ENCODE data around the gene STAT3.

GRCh38 chr17:42284024-42284369 lies 104.2 kb downstream of the STAT3 start:
- no peak for TF ChIP-seq CTCF (IDR thresholded peaks at IDR 0.05)
- no peak for TF ChIP-seq POLR2A (IDR thresholded peaks at IDR 0.05)
